ENCODE measurements around the gene APLNR.

APLNR gene

DNA sequence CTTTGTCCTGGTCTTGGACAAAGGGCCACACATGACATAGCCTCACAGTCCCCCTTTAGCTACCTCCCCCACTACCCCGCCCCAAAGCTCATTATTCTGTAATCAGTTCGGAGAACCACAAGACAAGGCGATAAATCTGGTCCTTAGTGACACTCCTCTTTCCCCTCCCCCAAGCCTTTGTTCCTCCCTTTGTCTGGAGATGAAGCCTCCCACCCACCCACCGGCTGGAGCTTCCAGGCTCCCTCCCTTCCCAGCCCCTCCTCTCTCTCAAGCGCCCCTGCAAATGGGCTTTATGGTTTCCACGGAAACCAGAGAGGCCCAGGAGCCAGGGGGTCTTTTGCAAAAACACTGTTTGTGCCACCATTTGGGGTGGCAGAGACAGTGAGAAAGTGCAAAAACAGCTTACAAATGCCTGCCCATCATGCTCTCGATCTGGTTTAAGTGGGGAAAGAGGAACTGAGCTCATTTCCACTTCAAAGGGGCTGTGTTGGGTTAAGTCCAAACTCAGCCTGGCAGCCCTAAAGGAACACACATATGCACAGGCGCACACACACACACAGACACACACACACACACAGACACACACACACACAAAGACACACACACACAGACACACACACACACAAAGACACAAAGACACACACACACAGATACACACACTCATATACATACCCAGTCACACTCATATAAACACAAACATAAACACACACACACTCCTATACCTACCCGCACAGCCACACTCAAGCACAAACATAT, 23.5 kb downstream of the APLNR start:
- Histone ChIP-seq H3K36me3 (ENCODE audit: control insufficient read depth in 1 of 2, insufficient read depth in 2 of 2, low read length in 2 of 2) (no peaks in the 10 kb centered on the region), H3K27ac (ENCODE audit: low read length) (peak overlapping the region; percentile 53), H3K4me3 (ENCODE audit: low read depth in 1 of 2, low read length in 2 of 2) (no peak overlapping the region), H3K4me1 (ENCODE audit: control insufficient read depth in 1 of 2, insufficient read depth in 2 of 2, low read length in 2 of 2) (peaks cover 5 to 27% of the 10 kb centered on the region in 2 donors), H3K27me3 (ENCODE audit: low read depth, low read length) (no peaks in the 10 kb centered on the region), H3K9me3 (ENCODE audit: control insufficient read depth in 1 of 2, low read length in 2 of 2) (no peaks in the 10 kb centered on the region)

DNA sequence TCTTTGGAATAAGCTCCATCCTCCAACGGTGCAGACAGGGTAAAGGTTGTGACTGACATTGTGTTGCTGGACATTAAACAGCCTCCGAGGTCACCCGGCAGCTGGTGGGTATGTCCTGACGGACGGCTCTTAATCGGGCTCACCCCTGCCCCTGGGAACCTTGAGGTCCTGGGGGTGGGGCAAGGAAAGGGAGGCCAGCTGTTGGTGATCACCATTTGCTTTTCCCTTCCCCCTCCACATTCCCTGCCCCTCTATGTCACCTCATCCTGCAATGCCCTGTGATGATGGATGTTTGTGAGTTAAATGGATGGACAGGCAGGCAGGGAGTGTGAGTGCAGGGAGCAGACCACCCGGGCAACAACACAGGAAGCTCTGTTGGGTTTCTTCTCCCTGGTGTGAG, 26.3 kb downstream of the APLNR start:
- no peaks in the 10 kb centered on the region for H3K27me3 ChIP-seq (ENCODE audit: low read depth, low read length)
- H3K27ac ChIP-seq (ENCODE audit: low read length): no peak overlapping the region
- no peak overlapping the region for H3K4me3 ChIP-seq (ENCODE audit: low read depth in 1 of 2, low read length in 2 of 2)
- no peaks in the 10 kb centered on the region for H3K36me3 ChIP-seq (ENCODE audit: control insufficient read depth in 1 of 2, insufficient read depth in 2 of 2, low read length in 2 of 2)
- H3K4me1 ChIP-seq (ENCODE audit: control insufficient read depth in 1 of 2, insufficient read depth in 2 of 2, low read length in 2 of 2): peaks cover 5 to 27% of the 10 kb centered on the region in 2 donors
- no peaks in the 10 kb centered on the region for H3K9me3 ChIP-seq (ENCODE audit: control insufficient read depth in 1 of 2, low read length in 2 of 2)

DNA sequence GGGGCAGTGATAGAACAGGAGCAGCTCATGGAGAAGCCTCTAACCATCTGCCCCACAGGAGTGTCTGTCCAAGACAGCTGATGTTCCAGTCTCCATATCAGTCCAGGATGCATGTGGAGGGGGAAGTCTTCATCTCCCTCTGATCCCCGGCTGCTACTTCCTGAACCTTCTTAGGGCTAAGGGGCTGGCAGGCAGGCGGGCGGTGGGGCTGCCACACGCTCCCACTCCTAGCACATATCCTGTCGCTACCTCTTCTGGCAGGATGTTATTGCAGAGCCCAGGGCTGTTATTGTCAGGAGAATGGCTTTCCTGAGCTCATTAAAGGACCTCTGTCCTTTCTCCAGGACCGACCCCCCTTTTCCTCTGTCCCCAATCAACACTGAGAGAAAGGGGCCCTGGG, 29.9 kb downstream of the APLNR start:
- Histone ChIP-seq H3K4me1 (ENCODE audit: control insufficient read depth in 1 of 2, insufficient read depth in 2 of 2, low read length in 2 of 2) (peaks cover 0 to 4% of the 10 kb centered on the region in 2 donors), H3K36me3 (ENCODE audit: control insufficient read depth in 1 of 2, insufficient read depth in 2 of 2, low read length in 2 of 2) (no peaks in the 10 kb centered on the region), H3K27me3 (ENCODE audit: low read depth, low read length) (no peaks in the 10 kb centered on the region), H3K27ac (ENCODE audit: low read length) (no peak overlapping the region), H3K9me3 (ENCODE audit: control insufficient read depth in 1 of 2, low read length in 2 of 2) (no peaks in the 10 kb centered on the region), H3K4me3 (ENCODE audit: low read depth in 1 of 2, low read length in 2 of 2) (no peak overlapping the region)

DNA sequence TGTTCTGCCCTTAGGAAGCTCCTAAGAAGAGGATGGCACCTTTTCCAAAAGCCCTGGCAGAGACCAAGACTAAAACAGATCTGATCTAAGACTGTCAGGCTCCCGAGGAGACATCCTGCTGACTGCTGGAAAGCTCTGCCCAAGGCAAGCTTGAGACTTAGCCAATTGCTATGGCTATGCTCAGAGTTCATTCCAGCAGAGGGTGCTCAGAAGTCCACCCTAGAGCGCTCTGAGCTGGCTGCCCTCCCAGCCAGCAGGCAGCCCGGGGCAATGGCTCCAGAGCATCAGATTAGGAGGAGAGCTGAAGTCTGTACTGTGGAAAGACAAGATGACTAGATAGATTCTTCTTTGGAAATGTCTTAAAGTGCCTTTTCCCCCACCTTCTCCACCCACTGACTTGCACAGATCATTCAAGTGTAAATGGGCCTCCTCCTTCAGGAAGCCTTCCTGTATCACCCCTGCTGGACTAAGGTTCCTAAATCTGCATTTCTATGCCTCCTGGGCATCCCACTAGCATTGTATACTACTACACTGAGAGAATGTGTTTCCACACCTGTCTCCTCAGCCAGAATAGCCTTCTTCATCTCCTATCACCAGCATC, 31.9 kb downstream of the APLNR start:
- Histone ChIP-seq H3K36me3 (ENCODE audit: control insufficient read depth in 1 of 2, insufficient read depth in 2 of 2, low read length in 2 of 2) (no peaks in the 10 kb centered on the region), H3K27me3 (ENCODE audit: low read depth, low read length) (no peaks in the 10 kb centered on the region), H3K4me3 (ENCODE audit: low read depth in 1 of 2, low read length in 2 of 2) (no peak overlapping the region), H3K27ac (ENCODE audit: low read length) (no peak overlapping the region), H3K4me1 (ENCODE audit: control insufficient read depth in 1 of 2, insufficient read depth in 2 of 2, low read length in 2 of 2) (peaks cover 0 to 4% of the 10 kb centered on the region in 2 donors), H3K9me3 (ENCODE audit: control insufficient read depth in 1 of 2, low read length in 2 of 2) (no peaks in the 10 kb centered on the region)

DNA sequence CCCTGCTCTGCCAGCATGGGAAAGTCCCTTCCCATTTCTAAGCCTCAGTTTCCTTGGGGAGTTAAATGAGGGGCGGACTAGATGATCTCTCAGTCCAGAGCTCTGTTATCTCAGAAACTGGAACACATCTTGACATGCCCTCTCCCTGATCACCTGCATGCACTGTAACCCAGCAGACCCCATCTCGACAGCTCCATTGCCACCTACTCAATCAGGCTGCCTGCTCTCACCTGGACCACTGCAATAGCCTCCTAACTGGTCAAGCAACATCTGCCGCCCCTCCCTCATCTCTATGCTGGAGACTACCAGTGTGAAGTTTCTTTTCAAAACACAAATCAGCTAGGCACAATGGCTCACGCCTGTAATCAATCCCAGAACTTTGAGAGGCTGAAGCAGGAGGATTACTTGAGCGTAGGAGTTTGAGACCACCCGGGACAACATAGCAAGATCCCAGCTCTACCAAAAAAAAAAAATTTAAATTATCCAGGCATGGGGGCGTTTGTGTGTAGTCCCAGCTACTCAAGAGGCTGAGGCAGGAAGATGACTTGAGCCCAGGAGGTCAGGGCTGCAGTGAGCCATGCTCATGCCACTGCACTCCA, 33.1 kb downstream of the APLNR start:
- Histone ChIP-seq H3K4me1 (ENCODE audit: control insufficient read depth in 1 of 2, insufficient read depth in 2 of 2, low read length in 2 of 2) (peaks cover 0 to 4% of the 10 kb centered on the region in 2 donors), H3K4me3 (ENCODE audit: low read depth in 1 of 2, low read length in 2 of 2) (no peak overlapping the region), H3K9me3 (ENCODE audit: control insufficient read depth in 1 of 2, low read length in 2 of 2) (no peaks in the 10 kb centered on the region), H3K36me3 (ENCODE audit: control insufficient read depth in 1 of 2, insufficient read depth in 2 of 2, low read length in 2 of 2) (no peaks in the 10 kb centered on the region), H3K27ac (ENCODE audit: low read length) (no peak overlapping the region), H3K27me3 (ENCODE audit: low read depth, low read length) (no peaks in the 10 kb centered on the region)

DNA sequence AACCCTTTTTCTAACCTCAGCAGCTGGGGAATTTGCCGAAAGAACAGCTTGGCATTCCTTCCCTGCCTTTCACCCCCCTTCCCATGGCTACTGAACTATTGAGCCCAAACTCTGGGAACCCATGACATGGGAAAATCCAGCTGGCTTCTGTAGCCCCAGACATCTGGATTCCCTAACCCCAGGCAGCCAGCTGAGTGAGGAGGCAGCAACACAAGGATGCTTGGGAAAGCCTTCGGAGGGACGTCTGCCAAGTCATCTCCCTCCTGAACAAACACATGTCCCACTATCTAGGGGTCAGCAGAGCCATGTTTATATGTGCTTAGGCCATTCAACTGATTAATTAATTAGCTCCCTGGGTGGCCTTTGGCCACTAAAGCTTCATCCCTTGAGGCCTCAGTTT, 33.7 kb downstream of the APLNR start:
- H3K4me3 ChIP-seq (ENCODE audit: low read depth in 1 of 2, low read length in 2 of 2): no peak overlapping the region
- no peaks in the 10 kb centered on the region for H3K36me3 ChIP-seq (ENCODE audit: control insufficient read depth in 1 of 2, insufficient read depth in 2 of 2, low read length in 2 of 2)
- H3K9me3 ChIP-seq (ENCODE audit: control insufficient read depth in 1 of 2, low read length in 2 of 2): no peaks in the 10 kb centered on the region
- H3K4me1 ChIP-seq (ENCODE audit: control insufficient read depth in 1 of 2, insufficient read depth in 2 of 2, low read length in 2 of 2): peaks cover 0 to 4% of the 10 kb centered on the region in 2 donors
- H3K27ac ChIP-seq (ENCODE audit: low read length): no peak overlapping the region
- H3K27me3 ChIP-seq (ENCODE audit: low read depth, low read length): no peaks in the 10 kb centered on the region

DNA sequence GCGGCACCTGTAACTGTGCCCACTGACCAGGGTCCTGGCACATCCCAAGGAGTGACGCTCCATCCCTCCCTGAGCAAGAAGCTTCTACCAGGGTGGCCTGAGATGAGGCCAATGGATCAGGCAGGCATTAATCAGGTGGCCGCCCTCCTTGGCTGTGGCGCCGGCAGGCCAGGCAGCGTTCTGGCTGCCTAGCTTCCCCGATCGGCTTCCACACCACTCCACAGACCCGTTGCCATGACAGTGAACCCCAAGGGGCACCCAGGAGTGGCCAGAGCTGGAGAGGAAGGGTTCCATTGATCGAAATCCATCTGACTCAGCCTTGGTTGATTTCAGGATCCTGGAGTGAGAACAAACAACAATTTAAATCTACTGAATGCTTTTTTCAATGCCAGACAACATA, 34.8 kb downstream of the APLNR start:
- Histone ChIP-seq H3K4me1 (ENCODE audit: control insufficient read depth in 1 of 2, insufficient read depth in 2 of 2, low read length in 2 of 2) (peaks cover 0 to 4% of the 10 kb centered on the region in 2 donors), H3K4me3 (ENCODE audit: low read depth in 1 of 2, low read length in 2 of 2) (no peak overlapping the region), H3K27ac (ENCODE audit: low read length) (no peak overlapping the region), H3K27me3 (ENCODE audit: low read depth, low read length) (no peaks in the 10 kb centered on the region), H3K36me3 (ENCODE audit: control insufficient read depth in 1 of 2, insufficient read depth in 2 of 2, low read length in 2 of 2) (no peaks in the 10 kb centered on the region), H3K9me3 (ENCODE audit: control insufficient read depth in 1 of 2, low read length in 2 of 2) (no peaks in the 10 kb centered on the region)

DNA sequence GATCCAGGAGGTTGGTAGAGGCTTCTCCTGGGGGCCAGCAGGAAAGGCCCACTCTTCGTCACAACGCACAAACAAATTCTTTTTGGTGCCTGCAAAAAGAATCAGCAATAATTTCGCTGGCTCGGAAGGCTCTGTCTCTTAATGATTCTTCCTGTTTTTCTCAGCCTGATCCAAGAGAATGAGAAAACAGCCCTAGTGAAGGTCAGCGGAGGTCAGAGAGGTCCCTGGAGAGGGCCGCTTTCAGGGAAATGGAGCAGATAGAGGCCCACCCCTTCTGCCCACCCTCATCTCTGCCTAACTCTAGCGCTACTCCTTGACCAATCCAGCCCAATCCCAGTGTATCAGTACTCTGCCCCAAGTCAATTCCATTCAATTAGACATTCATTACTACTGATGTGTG, 36.1 kb downstream of the APLNR start:
- Histone ChIP-seq H3K9me3 (ENCODE audit: control insufficient read depth in 1 of 2, low read length in 2 of 2) (no peaks in the 10 kb centered on the region), H3K36me3 (ENCODE audit: control insufficient read depth in 1 of 2, insufficient read depth in 2 of 2, low read length in 2 of 2) (no peaks in the 10 kb centered on the region), H3K27ac (ENCODE audit: low read length) (no peak overlapping the region), H3K27me3 (ENCODE audit: low read depth, low read length) (no peaks in the 10 kb centered on the region), H3K4me3 (ENCODE audit: low read depth in 1 of 2, low read length in 2 of 2) (no peak overlapping the region), H3K4me1 (ENCODE audit: control insufficient read depth in 1 of 2, insufficient read depth in 2 of 2, low read length in 2 of 2) (peaks cover 0 to 4% of the 10 kb centered on the region in 2 donors)

DNA sequence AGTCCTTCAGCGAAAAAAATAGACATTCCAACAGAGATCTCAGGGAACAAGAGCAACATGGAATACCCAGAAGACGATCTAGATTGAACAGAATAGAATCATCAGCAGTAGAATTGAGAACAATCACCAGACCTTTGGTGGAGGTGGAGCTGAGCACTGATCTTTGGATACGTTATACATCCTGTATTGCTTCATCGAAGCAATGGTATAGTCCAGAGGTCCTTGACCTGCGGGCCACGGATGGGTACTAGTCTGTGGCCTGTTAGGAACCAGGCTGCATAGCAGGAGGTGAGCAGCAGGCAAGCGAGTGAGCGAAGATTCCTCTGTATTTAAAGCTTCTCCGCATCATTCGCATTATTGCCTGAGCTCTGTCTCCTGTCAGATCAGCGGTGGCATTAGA, 37.7 kb downstream of the APLNR start:
- H3K4me1 ChIP-seq (ENCODE audit: control insufficient read depth in 1 of 2, insufficient read depth in 2 of 2, low read length in 2 of 2): no peaks in the 10 kb centered on the region
- no peak overlapping the region for H3K27ac ChIP-seq (ENCODE audit: low read length)
- no peaks in the 10 kb centered on the region for H3K9me3 ChIP-seq (ENCODE audit: control insufficient read depth in 1 of 2, low read length in 2 of 2)
- no peaks in the 10 kb centered on the region for H3K36me3 ChIP-seq (ENCODE audit: control insufficient read depth in 1 of 2, insufficient read depth in 2 of 2, low read length in 2 of 2)
- no peaks in the 10 kb centered on the region for H3K27me3 ChIP-seq (ENCODE audit: low read depth, low read length)
- no peak overlapping the region for H3K4me3 ChIP-seq (ENCODE audit: low read depth in 1 of 2, low read length in 2 of 2)

DNA sequence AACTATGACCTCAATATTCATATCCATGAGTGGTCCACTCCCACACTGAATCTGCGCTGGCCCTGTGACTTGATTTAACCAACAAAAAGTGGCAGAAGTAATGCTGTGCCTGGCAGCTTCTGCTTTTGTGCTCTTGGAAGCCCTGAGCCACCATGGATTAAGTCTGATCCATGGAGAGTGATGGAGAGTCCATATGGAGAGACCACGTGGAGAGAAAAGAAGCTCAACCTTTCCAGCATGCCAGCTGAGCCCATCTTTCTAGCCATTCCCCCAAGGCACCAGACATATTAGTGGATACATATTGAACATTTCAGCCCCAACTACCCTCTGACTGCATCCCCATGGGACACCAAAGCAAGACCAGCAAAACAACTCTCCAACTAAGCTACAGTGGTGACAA, 39.3 kb downstream of the APLNR start:
- no peak overlapping the region for H3K4me3 ChIP-seq (ENCODE audit: low read depth in 1 of 2, low read length in 2 of 2)

DNA sequence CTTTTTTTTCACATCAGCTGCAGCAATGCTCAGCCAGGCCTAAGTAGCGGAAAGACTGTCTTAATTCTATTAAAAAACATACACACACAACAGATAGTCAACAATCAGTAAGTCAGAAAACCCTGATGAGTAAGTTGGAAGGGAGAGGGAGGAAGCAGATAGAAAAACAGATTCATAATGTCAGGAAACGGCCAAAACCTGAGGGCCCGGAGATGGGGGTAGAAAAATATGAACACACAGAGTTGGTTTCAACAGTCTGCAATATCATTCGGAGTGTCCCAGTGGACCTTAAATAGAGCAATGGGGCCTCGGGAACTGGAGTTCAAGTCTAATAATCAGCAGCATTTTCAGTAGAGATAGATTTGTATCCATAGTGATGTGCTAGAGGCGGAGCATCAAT, 40.5 kb downstream of the APLNR start:
- Histone ChIP-seq H3K9me3 (ENCODE audit: control insufficient read depth in 1 of 2, low read length in 2 of 2) (no peaks in the 10 kb centered on the region), H3K36me3 (ENCODE audit: control insufficient read depth in 1 of 2, insufficient read depth in 2 of 2, low read length in 2 of 2) (no peaks in the 10 kb centered on the region), H3K4me3 (ENCODE audit: low read depth in 1 of 2, low read length in 2 of 2) (no peak overlapping the region), H3K27me3 (ENCODE audit: low read depth, low read length) (no peaks in the 10 kb centered on the region), H3K4me1 (ENCODE audit: control insufficient read depth in 1 of 2, insufficient read depth in 2 of 2, low read length in 2 of 2) (no peaks in the 10 kb centered on the region), H3K27ac (ENCODE audit: low read length) (no peak overlapping the region)

More for the DNA sequence above, 39.3 kb downstream of the APLNR start:
- no peaks in the 10 kb centered on the region for H3K36me3 ChIP-seq (ENCODE audit: control insufficient read depth in 1 of 2, insufficient read depth in 2 of 2, low read length in 2 of 2)
- no peak overlapping the region for H3K27ac ChIP-seq (ENCODE audit: low read length)
- H3K9me3 ChIP-seq (ENCODE audit: control insufficient read depth in 1 of 2, low read length in 2 of 2): no peaks in the 10 kb centered on the region
- no peaks in the 10 kb centered on the region for H3K4me1 ChIP-seq (ENCODE audit: control insufficient read depth in 1 of 2, insufficient read depth in 2 of 2, low read length in 2 of 2)
- H3K27me3 ChIP-seq (ENCODE audit: low read depth, low read length): no peaks in the 10 kb centered on the region
